PC-9 (cell line): ENCODE measurements around the gene ILKAP.

Experiments
- EZH2 ChIP-seq: fragments of 200-600 bp; sonication (generic); IDR thresholded peaks from 2 replicates; pipeline ENCODE4 v1.8.0; 2017; ENCODE audit warnings: antibody characterized with exemption, low read depth
- TF ChIP-seq, protein P1 (sequence below): fragments of 200-600 bp; sonication (generic); conservative IDR thresholded peaks from 2 replicates; pipeline ENCODE4 v1.6.1; 2017; ENCODE audit warnings: mixed run types, antibody characterized with exemption, mild to moderate bottlenecking, moderate library complexity

DNA sequence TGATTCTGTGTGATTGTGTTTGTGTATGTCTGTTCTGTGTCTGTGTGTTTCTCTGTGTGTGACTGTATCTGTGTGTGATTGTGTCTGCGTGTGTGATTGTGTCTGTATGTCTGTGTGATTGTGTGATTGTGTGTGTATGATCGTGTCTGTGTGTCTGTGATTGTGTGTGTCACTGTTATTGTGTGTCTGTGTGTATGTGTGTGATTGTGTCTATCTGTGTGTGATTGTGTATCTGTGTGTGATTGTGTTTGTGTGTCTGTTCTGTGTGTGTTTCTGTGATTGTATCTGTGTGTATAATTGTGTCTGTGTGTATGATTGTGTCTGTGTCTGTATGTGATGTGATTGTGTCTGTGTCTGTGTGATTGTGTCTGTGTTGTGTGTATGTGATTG is 76.7 kb downstream of the ILKAP start:
- no peak for TF ChIP-seq EZH2
- TF ChIP-seq, protein P1, sequence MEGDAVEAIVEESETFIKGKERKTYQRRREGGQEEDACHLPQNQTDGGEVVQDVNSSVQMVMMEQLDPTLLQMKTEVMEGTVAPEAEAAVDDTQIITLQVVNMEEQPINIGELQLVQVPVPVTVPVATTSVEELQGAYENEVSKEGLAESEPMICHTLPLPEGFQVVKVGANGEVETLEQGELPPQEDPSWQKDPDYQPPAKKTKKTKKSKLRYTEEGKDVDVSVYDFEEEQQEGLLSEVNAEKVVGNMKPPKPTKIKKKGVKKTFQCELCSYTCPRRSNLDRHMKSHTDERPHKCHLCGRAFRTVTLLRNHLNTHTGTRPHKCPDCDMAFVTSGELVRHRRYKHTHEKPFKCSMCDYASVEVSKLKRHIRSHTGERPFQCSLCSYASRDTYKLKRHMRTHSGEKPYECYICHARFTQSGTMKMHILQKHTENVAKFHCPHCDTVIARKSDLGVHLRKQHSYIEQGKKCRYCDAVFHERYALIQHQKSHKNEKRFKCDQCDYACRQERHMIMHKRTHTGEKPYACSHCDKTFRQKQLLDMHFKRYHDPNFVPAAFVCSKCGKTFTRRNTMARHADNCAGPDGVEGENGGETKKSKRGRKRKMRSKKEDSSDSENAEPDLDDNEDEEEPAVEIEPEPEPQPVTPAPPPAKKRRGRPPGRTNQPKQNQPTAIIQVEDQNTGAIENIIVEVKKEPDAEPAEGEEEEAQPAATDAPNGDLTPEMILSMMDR, result no peak
